HUES64 (cell line): ENCODE results near the gene B3GNT7.
A peak's percentile ranks its signal among the peaks of the same experiment; 100 is the strongest.
"Not testable (repeated sequence)": the region's sequence is repeated elsewhere in the genome, so short reads cannot be mapped to it uniquely, and the experiment has no call there.

Experiments
- H3K27ac ChIP-seq: 2 replicates; pipeline ENCODE4 v1.7.0; 2013; ENCODE audit warnings: low read depth, low read length, inconsistent platforms
- H3K27me3 ChIP-seq: 2 replicates; pipeline ENCODE4 v1.6.1; 2013; ENCODE audit warnings: mild to moderate bottlenecking, low read length; ENCODE audit not compliant: insufficient read depth
- H3K36me3 ChIP-seq: 2 replicates; pipeline ENCODE4 v1.6.1; 2013; ENCODE audit warnings: mild to moderate bottlenecking, low read length; ENCODE audit not compliant: insufficient read depth
- H3K4me1 ChIP-seq: 2 replicates; pipeline ENCODE4 v1.6.1; 2013; ENCODE audit warnings: mild to moderate bottlenecking, low read length, moderate library complexity; ENCODE audit not compliant: insufficient read depth
- H3K4me3 ChIP-seq: 2 replicates; pipeline ENCODE4 v1.5.1; 2013; ENCODE audit warnings: mild to moderate bottlenecking, low read length, moderate library complexity
- H3K9ac ChIP-seq: 2 replicates; pipeline ENCODE4 v1.6.1; 2013; ENCODE audit warnings: mild to moderate bottlenecking, low read depth, low read length
- H3K9me3 ChIP-seq: 2 replicates; pipeline ENCODE4 v1.6.1; 2013; ENCODE audit warnings: low read depth, low read length; ENCODE audit not compliant: insufficient read depth
- WGBS: fragments of 150-250, 120-280 bp; methylation state at CpG from one replicate; pipeline ENCODE4 v1.1.7; 2013; ENCODE audit warnings: missing lambda C conversion rate; 5-methylcytosine and 5-hydroxymethylcytosine counted together

Gene B3GNT7

GRCh38 chr2:231405601-231406367 is 10.3 kb downstream of the B3GNT7 start:
- not testable (repeated sequence) for H3K9ac ChIP-seq, H3K36me3 ChIP-seq, H3K27me3 ChIP-seq, H3K4me3 ChIP-seq, H3K27ac ChIP-seq, H3K9me3 ChIP-seq
- peaks cover 16% of the 10 kb centered on the region for H3K4me1 ChIP-seq
- WGBS = 48% methylated on average over 13 of the region's 16 CpGs

GRCh38 chr2:231407686-231408085 is 12.2 kb downstream of the B3GNT7 start:
- H3K4me1 ChIP-seq = peaks cover 29% of the 10 kb centered on the region
- not testable (repeated sequence) for H3K27ac ChIP-seq, H3K36me3 ChIP-seq, H3K9ac ChIP-seq, H3K9me3 ChIP-seq, H3K27me3 ChIP-seq, H3K4me3 ChIP-seq
- WGBS = 95% methylated on average over 5 of the region's 5 CpGs

DNA sequence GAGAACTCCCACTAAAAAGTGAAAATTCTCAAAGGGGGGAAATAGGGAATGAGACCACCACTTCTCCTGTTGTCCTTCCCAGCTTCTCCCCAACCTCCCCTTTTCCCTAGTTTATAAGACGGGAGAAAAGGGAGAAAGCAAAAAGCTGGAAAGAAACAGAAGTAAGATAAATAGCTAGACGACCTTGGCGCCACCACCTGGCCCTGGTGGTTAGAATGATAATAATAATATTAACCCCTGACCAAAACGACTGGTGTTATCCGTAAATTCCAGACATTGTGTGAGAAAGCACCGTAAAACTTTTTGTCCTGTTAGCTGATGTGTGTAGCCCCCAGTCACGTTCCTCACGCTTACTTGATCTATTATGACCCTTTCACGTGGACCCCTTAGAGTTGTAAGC is 12.8 kb downstream of the B3GNT7 start:
- not testable (repeated sequence) for H3K4me3 ChIP-seq, H3K9me3 ChIP-seq, H3K27ac ChIP-seq, H3K9ac ChIP-seq, H3K27me3 ChIP-seq, H3K36me3 ChIP-seq
- H3K4me1 ChIP-seq = peaks cover 35% of the 10 kb centered on the region
- WGBS = 96% methylated on average over 8 of the region's 9 CpGs

GRCh38 chr2:231409776-231410175 is 14.3 kb downstream of the B3GNT7 start:
- Histone ChIP-seq H3K36me3 (no peaks in the 10 kb centered on the region), H3K9ac (0 out of 2 replicates have a peak overlapping the region, but pooled peaks have one; percentile 86), H3K4me3 (no peak overlapping the region), H3K27ac (peak overlapping the region; percentile 99; the same call in 1 of the 2 replicates), H3K9me3 (no peaks in the 10 kb centered on the region), H3K4me1 (peaks cover 48% of the 10 kb centered on the region), H3K27me3 (no peaks in the 10 kb centered on the region; the same call in 1 of the 2 replicates)
- 96% methylated on average over 5 of the region's 5 CpGs for WGBS

- Histone ChIP-seq H3K27ac (peak overlapping the region; percentile 99), H3K9me3 (no peaks in the 10 kb centered on the region), H3K9ac (peak overlapping the region; percentile 86), H3K27me3 (no peaks in the 10 kb centered on the region; the same call in 1 of the 2 replicates), H3K4me1 (peaks cover 43% of the 10 kb centered on the region), H3K4me3 (peak overlapping the region; percentile 58), H3K36me3 (no peaks in the 10 kb centered on the region)
- WGBS = 22% methylated on average over 6 of the region's 6 CpGs
These were observed 14.9 kb downstream of the B3GNT7 start for GRCh38 chr2:231410293-231411004.

- peaks cover 37% of the 10 kb centered on the region for H3K4me1 ChIP-seq
- 10% methylated on average over 3 of the region's 3 CpGs for WGBS
- H3K36me3 ChIP-seq = no peaks in the 10 kb centered on the region
- H3K4me3 ChIP-seq = peak overlapping the region; percentile 58
- no peaks in the 10 kb centered on the region; the same call in 1 of the 2 replicates for H3K27me3 ChIP-seq
- peak overlapping the region; percentile 99 for H3K27ac ChIP-seq
- peak overlapping the region; percentile 86 for H3K9ac ChIP-seq
- H3K9me3 ChIP-seq = no peaks in the 10 kb centered on the region
These were observed 15.7 kb downstream of the B3GNT7 start for GRCh38 chr2:231411237-231411636.

GRCh38 chr2:231411831-231412617 is 16.5 kb downstream of the B3GNT7 start:
- H3K27me3 ChIP-seq = no peaks in the 10 kb centered on the region; the same call in 1 of the 2 replicates
- H3K4me1 ChIP-seq = peaks cover 36% of the 10 kb centered on the region
- no peaks in the 10 kb centered on the region for H3K36me3 ChIP-seq
- H3K9me3 ChIP-seq = no peaks in the 10 kb centered on the region
- peak overlapping the region; percentile 86 for H3K9ac ChIP-seq
- H3K4me3 ChIP-seq = peak overlapping the region; percentile 58
- H3K27ac ChIP-seq = peak overlapping the region; percentile 99
- WGBS = 1% methylated on average over 67 of the region's 67 CpGs

DNA sequence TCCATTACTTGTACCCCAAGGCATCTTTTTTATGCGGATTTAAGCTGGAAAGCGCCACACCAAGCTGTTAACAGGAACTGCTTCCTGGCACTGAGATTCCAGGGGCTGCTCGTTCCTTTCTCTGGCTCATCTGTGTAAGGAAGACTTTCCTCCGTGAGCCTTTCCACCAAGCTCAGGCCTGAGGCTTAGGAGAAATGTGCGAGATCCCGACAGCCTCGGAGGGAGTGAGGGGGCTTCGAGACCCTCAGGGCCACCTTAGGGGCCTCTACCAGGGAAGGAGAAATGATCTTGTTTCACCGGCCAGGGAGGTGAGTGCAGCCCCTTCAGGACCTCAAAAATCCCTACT is 17.1 kb downstream of the B3GNT7 start:
- Histone ChIP-seq H3K9me3 (no peaks in the 10 kb centered on the region), H3K4me1 (peaks cover 36% of the 10 kb centered on the region), H3K9ac (peak overlapping the region; percentile 11; the same call in 1 of the 2 replicates), H3K4me3 (peak overlapping the region; percentile 58), H3K36me3 (no peaks in the 10 kb centered on the region), H3K27ac (peak overlapping the region; percentile 63; the same call in 1 of the 2 replicates), H3K27me3 (no peaks in the 10 kb centered on the region; the same call in 1 of the 2 replicates)
- 43% methylated on average over 9 of the region's 9 CpGs for WGBS

DNA sequence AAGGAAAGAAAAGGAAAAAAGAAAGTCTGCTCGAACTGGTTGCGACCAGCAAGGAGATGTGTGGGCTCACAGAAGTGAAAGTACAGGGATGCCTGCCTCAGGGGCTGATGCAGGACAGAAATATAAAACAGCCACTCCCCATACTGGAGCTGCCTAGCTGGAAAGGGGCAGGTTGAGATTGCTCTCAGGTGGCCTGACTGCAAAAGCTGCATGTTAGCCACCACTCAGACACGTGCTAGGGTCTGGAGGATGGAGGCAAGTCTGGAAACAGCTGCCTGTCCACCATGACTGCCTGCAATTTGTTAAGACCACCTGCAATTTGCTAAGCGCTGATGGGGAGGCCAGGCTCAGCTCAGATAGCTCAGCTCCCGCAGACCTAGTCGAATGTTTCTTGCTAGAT is 17.9 kb downstream of the B3GNT7 start:
- Histone ChIP-seq H3K27me3 (no peaks in the 10 kb centered on the region; the same call in 1 of the 2 replicates), H3K27ac (no peak overlapping the region; the same call in 1 of the 2 replicates), H3K36me3 (no peaks in the 10 kb centered on the region), H3K4me1 (peaks cover 36% of the 10 kb centered on the region), H3K9ac (no peak overlapping the region), H3K4me3 (no peak overlapping the region), H3K9me3 (no peaks in the 10 kb centered on the region)
- WGBS = 46% methylated on average over 6 of the region's 6 CpGs

DNA sequence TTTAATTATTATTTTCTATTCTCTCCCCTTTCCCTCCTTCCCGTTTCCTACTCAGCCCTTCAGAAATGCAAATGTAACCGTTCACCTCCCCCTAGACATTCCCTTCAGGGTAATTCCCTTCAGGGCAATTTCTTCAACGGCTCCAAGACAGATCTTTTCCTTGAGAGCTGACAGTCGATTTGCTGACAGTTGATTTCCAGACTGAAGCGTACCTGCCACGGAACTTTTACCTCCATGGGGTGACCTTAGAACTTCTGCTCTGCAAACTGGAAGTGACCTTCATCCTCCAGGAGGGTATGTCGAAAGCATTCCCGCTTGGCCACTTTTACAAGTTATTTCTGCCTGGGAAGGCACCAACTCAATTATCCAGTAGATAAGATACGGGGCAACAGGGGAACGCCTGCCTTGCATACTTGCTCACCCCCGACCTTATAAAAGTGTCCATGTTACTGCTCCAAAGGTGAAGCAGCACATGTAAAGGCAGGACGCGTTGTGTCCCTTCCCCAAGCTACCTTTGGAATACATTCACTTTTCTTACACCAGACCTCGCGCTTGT is 18.5 kb downstream of the B3GNT7 start:
- Histone ChIP-seq H3K27ac (peak overlapping the region; percentile 5; the same call in 1 of the 2 replicates), H3K9ac (no peak overlapping the region), H3K4me3 (peak overlapping the region; percentile 9; the same call in 1 of the 2 replicates), H3K27me3 (no peaks in the 10 kb centered on the region; the same call in 1 of the 2 replicates), H3K9me3 (no peaks in the 10 kb centered on the region), H3K36me3 (no peaks in the 10 kb centered on the region), H3K4me1 (peaks cover 36% of the 10 kb centered on the region)
- 45% methylated on average over 15 of the region's 15 CpGs for WGBS
